K562 (cell line): ENCODE results near the gene TBC1D25.

ENCODE experiments used
- CTCF ChIP-seq, 3 experiments: IDR thresholded peaks in 2 of 3; conservative IDR thresholded peaks in 1 of 3; 2 replicates each; pipeline ENCODE4 v1.5.1; 2011 to 2012; ENCODE audit warnings: low read length in 3 of 3, mild to moderate bottlenecking in 3 of 3, control low read depth in 2 of 3, improper control_type of control experiment in 1 of 3, inconsistent platforms in 1 of 3, low read depth in 1 of 3, mixed read lengths in 1 of 3, moderate library complexity in 1 of 3; ENCODE audit not compliant: insufficient read depth in 2 of 3
- E2F5 ChIP-seq: sonication (generic); formaldehyde crosslinking; IDR thresholded peaks from 2 replicates; pipeline ENCODE4 v1.8.0; 2022; ENCODE audit warnings: mild to moderate bottlenecking, missing genetic modification reagents
- ELF1 ChIP-seq: fragments of 200-800 bp; sonication (Bioruptor generic); IDR thresholded peaks from 2 replicates; pipeline ENCODE4 v1.6.1; 2016; ENCODE audit warnings: missing genetic modification characterization, missing compliant biosample characterization
- EZH2 ChIP-seq: IDR thresholded peaks from 2 replicates; pipeline ENCODE4 v1.6.1; 2012; ENCODE audit warnings: low read depth, mild to moderate bottlenecking, inconsistent platforms, low read length, borderline replicate concordance
- POLR3A ChIP-seq: IDR thresholded peaks from 2 replicates; pipeline ENCODE4 v1.6.1; 2011; ENCODE audit warnings: borderline replicate concordance, mild to moderate bottlenecking, moderate library complexity; ENCODE audit not compliant: insufficient read length, insufficient read depth; ENCODE audit errors: extremely low read depth
- POLR3G ChIP-seq: IDR thresholded peaks from 2 replicates; pipeline ENCODE4 v1.6.1; 2011; ENCODE audit not compliant: insufficient read length, insufficient replicate concordance; ENCODE audit errors: extremely low read depth
- RCOR1 ChIP-seq, 2 experiments: IDR thresholded peaks; 2 replicates each; pipeline ENCODE4 v1.6.1; 2012; ENCODE audit warnings: low read depth in 2 of 2, low read length in 2 of 2, borderline replicate concordance in 1 of 2, improper control_type of control experiment in 1 of 2

DNA sequence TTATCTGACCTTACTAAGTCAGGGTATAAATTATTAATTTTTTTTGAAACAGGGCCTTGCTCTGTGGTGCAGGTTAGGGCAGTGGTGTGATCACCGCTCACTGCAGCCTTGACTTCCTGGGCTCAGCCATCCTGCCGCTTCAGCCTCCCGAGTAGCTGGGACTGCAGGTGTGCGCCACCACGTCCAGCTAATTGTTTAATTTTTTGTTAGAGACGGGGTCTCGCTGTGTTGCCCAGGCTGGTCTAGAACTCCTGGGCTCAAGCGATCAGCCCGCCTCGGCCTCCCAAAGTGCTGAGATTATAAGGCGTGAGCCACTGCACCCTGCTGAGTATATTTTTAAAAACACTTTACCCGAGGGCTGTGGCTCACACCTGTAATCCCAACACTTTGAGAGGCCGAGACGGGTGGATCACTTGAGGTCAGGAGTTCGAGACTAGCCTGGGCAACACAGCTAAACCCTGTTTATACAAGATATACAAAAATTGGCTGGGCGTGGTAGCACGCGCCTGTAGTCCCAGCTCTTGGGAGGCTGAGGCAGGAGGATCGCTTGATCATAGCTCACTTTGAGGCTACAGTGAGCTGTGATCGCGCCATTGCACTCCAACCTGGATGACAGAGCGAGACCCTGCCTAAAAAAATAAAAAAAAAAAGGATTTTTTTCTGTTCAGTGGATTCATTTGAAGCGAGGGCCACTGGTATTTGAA is 721 bp upstream of the TBC1D25 start:
- no peak for TF ChIP-seq POLR3A
- no peak for TF ChIP-seq POLR3G
- TF ChIP-seq ELF1 (tag): no peak
- no peak for TF ChIP-seq EZH2
- no peak for TF ChIP-seq E2F5 (CRISPR knock-in tag)
- TF ChIP-seq CTCF (IDR thresholded peaks at IDR 0.05 in 2 of 3, conservative IDR thresholded peaks at IDR 0.05 in 1 of 3; ENCODE audit: insufficient read depth in 2 of 3, low read depth in 1 of 3, low read length in 3 of 3): no peak
- no peak for TF ChIP-seq RCOR1 (IDR thresholded peaks at IDR 0.05; ENCODE audit: borderline replicate concordance in 1 of 2, low read depth in 2 of 2, low read length in 2 of 2)
